WTC11 (cell line): ENCODE results near the gene AURKA. TPM values are rescaled to one million over a fixed set of nuclear protein-coding genes. Genes with fewer than 3 reads are reported as not detected.

Experiments
- ATAC-seq: fragments of 200-7000 bp; cut with Tn5 transposase; 2 replicates; pipeline ENCODE4 v1.10.0; 2021; ENCODE audit warnings: mild to moderate bottlenecking, moderate library complexity
- CTCF ChIA-PET: fragments of 300-600 bp; sonication (Branson Sonifier 250); formaldehyde crosslinking; loops from one replicate; lab custom pipeline; 2021; ENCODE audit warnings: antibody characterized with exemption; lab: Charles Lee
- POLR2A ChIA-PET: fragments of 350-600 bp; sonication (Branson Sonifier 250); formaldehyde crosslinking; loops from one replicate; lab custom pipeline; 2021; ENCODE audit warnings: antibody characterized with exemption; lab: Charles Lee
- DNase-seq: peaks from one replicate; pipeline ENCODE4 v3.0.0; 2021; ENCODE audit warnings: low spot score
- H3K27ac Mint-ChIP-seq: 2 replicates; pipeline ENCODE4 v1.8.0; 2021; ENCODE audit warnings: mixed read lengths
- H3K27me3 Mint-ChIP-seq: 2 replicates; pipeline ENCODE4 v1.8.0; 2021; ENCODE audit warnings: low read depth, mild to moderate bottlenecking, moderate library complexity, mixed read lengths
- H3K36me3 Mint-ChIP-seq: 2 replicates; pipeline ENCODE4 v1.8.0; 2021; ENCODE audit warnings: mixed read lengths
- H3K4me1 Mint-ChIP-seq: 2 replicates; pipeline ENCODE4 v1.8.0; 2022; ENCODE audit warnings: mixed read lengths
- H3K4me3 Mint-ChIP-seq: 2 replicates; pipeline ENCODE4 v1.8.0; 2021; ENCODE audit warnings: mild to moderate bottlenecking, moderate library complexity, mixed read lengths
- H3K9me3 Mint-ChIP-seq: 2 replicates; pipeline ENCODE4 v1.8.0; 2021; ENCODE audit warnings: mixed read lengths
- ETV6 ChIP-seq: sonication (generic); formaldehyde crosslinking; IDR thresholded peaks from 2 replicates; pipeline ENCODE4 v1.8.1; 2022; ENCODE audit warnings: mild to moderate bottlenecking, missing genetic modification reagents
- FOXK1 ChIP-seq: sonication (generic); formaldehyde crosslinking; IDR thresholded peaks from 2 replicates; pipeline ENCODE4 v1.8.0; 2022; ENCODE audit warnings: mild to moderate bottlenecking, moderate library complexity, missing genetic modification reagents
- JAZF1 ChIP-seq: fragments of 250-450 bp; sonication (Bioruptor Pico); IDR thresholded peaks from 2 replicates; pipeline ENCODE4 v1.9.0; 2021; ENCODE audit warnings: moderate library complexity, mild to moderate bottlenecking, inconsistent platforms
- JUN ChIP-seq: sonication (generic); formaldehyde crosslinking; IDR thresholded peaks from 2 replicates; pipeline ENCODE4 v1.8.0; 2023; ENCODE audit warnings: mild to moderate bottlenecking, missing genetic modification reagents
- RELA ChIP-seq: sonication (generic); formaldehyde crosslinking; IDR thresholded peaks from 2 replicates; pipeline ENCODE4 v1.8.1; 2022; ENCODE audit warnings: missing genetic modification reagents, mild to moderate bottlenecking, borderline replicate concordance
- TP53 ChIP-seq: sonication (generic); formaldehyde crosslinking; IDR thresholded peaks from 2 replicates; pipeline ENCODE4 v1.8.1; 2023; ENCODE audit warnings: mild to moderate bottlenecking, missing genetic modification reagents
- ZBTB21 ChIP-seq: sonication (generic); formaldehyde crosslinking; IDR thresholded peaks from 2 replicates; pipeline ENCODE4 v1.8.1; 2023; ENCODE audit warnings: mild to moderate bottlenecking, missing genetic modification reagents, borderline replicate concordance
- ZNF416 ChIP-seq: fragments of 250-450 bp; sonication (Bioruptor Pico); IDR thresholded peaks from 2 replicates; pipeline ENCODE4 v1.9.0; 2021; ENCODE audit warnings: mild to moderate bottlenecking, inconsistent platforms
- total RNA-seq: library from RNA; stranded (reverse); gene quantifications from 3 replicates; pipeline ENCODE4 v1.2.3, GENCODE V29; 2021
- TF ChIP-seq, protein P1 (sequence below): sonication (generic); formaldehyde crosslinking; IDR thresholded peaks from 2 replicates; pipeline ENCODE4 v1.8.1; 2023; ENCODE audit warnings: mild to moderate bottlenecking, missing genetic modification reagents, borderline replicate concordance
- TF ChIP-seq, protein P2 (sequence below): fragments of 200-600 bp; IDR thresholded peaks from 2 replicates; pipeline ENCODE4 v1.8.0; 2022; ENCODE audit warnings: antibody characterized with exemption
- TF ChIP-seq, protein P3 (sequence below): sonication (generic); formaldehyde crosslinking; IDR thresholded peaks from 2 replicates; pipeline ENCODE4 v1.8.1; 2022; ENCODE audit warnings: mild to moderate bottlenecking, missing genetic modification reagents, moderate library complexity, borderline replicate concordance
- TF ChIP-seq, protein P4 (sequence below): fragments of 250-450 bp; sonication (Bioruptor Pico); IDR thresholded peaks from 2 replicates; pipeline ENCODE4 v1.9.0; 2021; ENCODE audit warnings: moderate library complexity, mild to moderate bottlenecking, inconsistent platforms, borderline replicate concordance
- TF ChIP-seq, protein P5 (sequence below): sonication (generic); formaldehyde crosslinking; IDR thresholded peaks from 2 replicates; pipeline ENCODE4 v1.8.0; 2022; ENCODE audit warnings: missing genetic modification reagents
- TF ChIP-seq, protein P6 (sequence below): sonication (generic); formaldehyde crosslinking; IDR thresholded peaks from 2 replicates; pipeline ENCODE4 v1.8.0; 2022; ENCODE audit warnings: mild to moderate bottlenecking, missing genetic modification reagents
- TF ChIP-seq, protein P7 (sequence below): sonication (generic); formaldehyde crosslinking; IDR thresholded peaks from 2 replicates; pipeline ENCODE4 v1.8.0; 2022; ENCODE audit warnings: mild to moderate bottlenecking, missing genetic modification reagents
- TF ChIP-seq, protein P8 (sequence below): sonication (generic); formaldehyde crosslinking; conservative IDR thresholded peaks from 2 replicates; pipeline ENCODE4 v1.8.1; 2022; ENCODE audit warnings: mild to moderate bottlenecking, missing genetic modification reagents
- TF ChIP-seq, protein P9 (sequence below): sonication (generic); formaldehyde crosslinking; IDR thresholded peaks from 2 replicates; pipeline ENCODE4 v1.8.0; 2022; ENCODE audit warnings: mild to moderate bottlenecking, missing genetic modification reagents
- TF ChIP-seq, protein P10 (sequence below): fragments of 250-450 bp; sonication (Bioruptor Pico); conservative IDR thresholded peaks from 2 replicates; pipeline ENCODE4 v1.9.0; 2021; ENCODE audit warnings: mild to moderate bottlenecking

AURKA gene
- total RNA-seq, 1 experiment from 2014 or later = 103 TPM

DNA sequence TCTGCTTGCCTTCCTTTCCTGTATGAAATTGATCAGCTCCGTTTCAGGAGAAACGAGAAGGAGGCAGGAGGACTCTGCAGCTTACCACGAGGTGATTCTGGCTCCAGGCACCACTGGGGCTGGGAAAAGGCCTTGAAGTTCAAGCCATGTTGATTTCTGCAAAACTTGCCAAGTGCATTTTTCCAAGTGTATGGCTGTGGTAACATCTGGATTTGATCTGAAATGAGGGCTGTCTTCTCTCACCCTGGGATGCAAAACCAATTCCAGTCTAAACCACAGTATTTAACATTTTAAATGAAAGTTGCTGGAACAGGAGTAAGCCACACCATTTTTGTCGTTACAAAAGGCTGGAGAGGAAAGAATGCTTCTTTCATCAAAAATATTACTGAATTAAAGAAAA is 69.3 kb downstream of the AURKA start:
- TF ChIP-seq FOXK1 (no peak), ZNF416 (CRISPR knock-in tag) (no peak), TP53 (CRISPR knock-in tag) (no peak), JAZF1 (no peak), ZBTB21 (CRISPR knock-in tag) (no peak), ETV6 (CRISPR knock-in tag) (no peak), RELA (CRISPR knock-in tag) (no peak), JUN (CRISPR knock-in tag) (no peak)
- TF ChIP-seq, protein P1, sequence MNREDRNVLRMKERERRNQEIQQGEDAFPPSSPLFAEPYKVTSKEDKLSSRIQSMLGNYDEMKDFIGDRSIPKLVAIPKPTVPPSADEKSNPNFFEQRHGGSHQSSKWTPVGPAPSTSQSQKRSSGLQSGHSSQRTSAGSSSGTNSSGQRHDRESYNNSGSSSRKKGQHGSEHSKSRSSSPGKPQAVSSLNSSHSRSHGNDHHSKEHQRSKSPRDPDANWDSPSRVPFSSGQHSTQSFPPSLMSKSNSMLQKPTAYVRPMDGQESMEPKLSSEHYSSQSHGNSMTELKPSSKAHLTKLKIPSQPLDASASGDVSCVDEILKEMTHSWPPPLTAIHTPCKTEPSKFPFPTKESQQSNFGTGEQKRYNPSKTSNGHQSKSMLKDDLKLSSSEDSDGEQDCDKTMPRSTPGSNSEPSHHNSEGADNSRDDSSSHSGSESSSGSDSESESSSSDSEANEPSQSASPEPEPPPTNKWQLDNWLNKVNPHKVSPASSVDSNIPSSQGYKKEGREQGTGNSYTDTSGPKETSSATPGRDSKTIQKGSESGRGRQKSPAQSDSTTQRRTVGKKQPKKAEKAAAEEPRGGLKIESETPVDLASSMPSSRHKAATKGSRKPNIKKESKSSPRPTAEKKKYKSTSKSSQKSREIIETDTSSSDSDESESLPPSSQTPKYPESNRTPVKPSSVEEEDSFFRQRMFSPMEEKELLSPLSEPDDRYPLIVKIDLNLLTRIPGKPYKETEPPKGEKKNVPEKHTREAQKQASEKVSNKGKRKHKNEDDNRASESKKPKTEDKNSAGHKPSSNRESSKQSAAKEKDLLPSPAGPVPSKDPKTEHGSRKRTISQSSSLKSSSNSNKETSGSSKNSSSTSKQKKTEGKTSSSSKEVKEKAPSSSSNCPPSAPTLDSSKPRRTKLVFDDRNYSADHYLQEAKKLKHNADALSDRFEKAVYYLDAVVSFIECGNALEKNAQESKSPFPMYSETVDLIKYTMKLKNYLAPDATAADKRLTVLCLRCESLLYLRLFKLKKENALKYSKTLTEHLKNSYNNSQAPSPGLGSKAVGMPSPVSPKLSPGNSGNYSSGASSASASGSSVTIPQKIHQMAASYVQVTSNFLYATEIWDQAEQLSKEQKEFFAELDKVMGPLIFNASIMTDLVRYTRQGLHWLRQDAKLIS = no peak
- TF ChIP-seq, protein P2, sequence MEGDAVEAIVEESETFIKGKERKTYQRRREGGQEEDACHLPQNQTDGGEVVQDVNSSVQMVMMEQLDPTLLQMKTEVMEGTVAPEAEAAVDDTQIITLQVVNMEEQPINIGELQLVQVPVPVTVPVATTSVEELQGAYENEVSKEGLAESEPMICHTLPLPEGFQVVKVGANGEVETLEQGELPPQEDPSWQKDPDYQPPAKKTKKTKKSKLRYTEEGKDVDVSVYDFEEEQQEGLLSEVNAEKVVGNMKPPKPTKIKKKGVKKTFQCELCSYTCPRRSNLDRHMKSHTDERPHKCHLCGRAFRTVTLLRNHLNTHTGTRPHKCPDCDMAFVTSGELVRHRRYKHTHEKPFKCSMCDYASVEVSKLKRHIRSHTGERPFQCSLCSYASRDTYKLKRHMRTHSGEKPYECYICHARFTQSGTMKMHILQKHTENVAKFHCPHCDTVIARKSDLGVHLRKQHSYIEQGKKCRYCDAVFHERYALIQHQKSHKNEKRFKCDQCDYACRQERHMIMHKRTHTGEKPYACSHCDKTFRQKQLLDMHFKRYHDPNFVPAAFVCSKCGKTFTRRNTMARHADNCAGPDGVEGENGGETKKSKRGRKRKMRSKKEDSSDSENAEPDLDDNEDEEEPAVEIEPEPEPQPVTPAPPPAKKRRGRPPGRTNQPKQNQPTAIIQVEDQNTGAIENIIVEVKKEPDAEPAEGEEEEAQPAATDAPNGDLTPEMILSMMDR = no peak
- TF ChIP-seq, protein P3, sequence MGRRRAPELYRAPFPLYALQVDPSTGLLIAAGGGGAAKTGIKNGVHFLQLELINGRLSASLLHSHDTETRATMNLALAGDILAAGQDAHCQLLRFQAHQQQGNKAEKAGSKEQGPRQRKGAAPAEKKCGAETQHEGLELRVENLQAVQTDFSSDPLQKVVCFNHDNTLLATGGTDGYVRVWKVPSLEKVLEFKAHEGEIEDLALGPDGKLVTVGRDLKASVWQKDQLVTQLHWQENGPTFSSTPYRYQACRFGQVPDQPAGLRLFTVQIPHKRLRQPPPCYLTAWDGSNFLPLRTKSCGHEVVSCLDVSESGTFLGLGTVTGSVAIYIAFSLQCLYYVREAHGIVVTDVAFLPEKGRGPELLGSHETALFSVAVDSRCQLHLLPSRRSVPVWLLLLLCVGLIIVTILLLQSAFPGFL (CRISPR knock-in tag) = no peak
- TF ChIP-seq, protein P4, sequence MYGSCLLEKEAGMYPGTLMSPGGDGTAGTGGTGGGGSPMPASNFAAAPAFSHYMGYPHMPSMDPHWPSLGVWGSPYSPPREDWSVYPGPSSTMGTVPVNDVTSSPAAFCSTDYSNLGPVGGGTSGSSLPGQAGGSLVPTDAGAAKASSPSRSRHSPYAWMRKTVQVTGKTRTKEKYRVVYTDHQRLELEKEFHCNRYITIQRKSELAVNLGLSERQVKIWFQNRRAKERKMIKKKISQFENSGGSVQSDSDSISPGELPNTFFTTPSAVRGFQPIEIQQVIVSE (CRISPR knock-in tag) = no peak
- TF ChIP-seq, protein P5, sequence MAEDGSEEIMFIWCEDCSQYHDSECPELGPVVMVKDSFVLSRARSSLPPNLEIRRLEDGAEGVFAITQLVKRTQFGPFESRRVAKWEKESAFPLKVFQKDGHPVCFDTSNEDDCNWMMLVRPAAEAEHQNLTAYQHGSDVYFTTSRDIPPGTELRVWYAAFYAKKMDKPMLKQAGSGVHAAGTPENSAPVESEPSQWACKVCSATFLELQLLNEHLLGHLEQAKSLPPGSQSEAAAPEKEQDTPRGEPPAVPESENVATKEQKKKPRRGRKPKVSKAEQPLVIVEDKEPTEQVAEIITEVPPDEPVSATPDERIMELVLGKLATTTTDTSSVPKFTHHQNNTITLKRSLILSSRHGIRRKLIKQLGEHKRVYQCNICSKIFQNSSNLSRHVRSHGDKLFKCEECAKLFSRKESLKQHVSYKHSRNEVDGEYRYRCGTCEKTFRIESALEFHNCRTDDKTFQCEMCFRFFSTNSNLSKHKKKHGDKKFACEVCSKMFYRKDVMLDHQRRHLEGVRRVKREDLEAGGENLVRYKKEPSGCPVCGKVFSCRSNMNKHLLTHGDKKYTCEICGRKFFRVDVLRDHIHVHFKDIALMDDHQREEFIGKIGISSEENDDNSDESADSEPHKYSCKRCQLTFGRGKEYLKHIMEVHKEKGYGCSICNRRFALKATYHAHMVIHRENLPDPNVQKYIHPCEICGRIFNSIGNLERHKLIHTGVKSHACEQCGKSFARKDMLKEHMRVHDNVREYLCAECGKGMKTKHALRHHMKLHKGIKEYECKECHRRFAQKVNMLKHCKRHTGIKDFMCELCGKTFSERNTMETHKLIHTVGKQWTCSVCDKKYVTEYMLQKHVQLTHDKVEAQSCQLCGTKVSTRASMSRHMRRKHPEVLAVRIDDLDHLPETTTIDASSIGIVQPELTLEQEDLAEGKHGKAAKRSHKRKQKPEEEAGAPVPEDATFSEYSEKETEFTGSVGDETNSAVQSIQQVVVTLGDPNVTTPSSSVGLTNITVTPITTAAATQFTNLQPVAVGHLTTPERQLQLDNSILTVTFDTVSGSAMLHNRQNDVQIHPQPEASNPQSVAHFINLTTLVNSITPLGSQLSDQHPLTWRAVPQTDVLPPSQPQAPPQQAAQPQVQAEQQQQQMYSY = no peak
- TF ChIP-seq, protein P6, sequence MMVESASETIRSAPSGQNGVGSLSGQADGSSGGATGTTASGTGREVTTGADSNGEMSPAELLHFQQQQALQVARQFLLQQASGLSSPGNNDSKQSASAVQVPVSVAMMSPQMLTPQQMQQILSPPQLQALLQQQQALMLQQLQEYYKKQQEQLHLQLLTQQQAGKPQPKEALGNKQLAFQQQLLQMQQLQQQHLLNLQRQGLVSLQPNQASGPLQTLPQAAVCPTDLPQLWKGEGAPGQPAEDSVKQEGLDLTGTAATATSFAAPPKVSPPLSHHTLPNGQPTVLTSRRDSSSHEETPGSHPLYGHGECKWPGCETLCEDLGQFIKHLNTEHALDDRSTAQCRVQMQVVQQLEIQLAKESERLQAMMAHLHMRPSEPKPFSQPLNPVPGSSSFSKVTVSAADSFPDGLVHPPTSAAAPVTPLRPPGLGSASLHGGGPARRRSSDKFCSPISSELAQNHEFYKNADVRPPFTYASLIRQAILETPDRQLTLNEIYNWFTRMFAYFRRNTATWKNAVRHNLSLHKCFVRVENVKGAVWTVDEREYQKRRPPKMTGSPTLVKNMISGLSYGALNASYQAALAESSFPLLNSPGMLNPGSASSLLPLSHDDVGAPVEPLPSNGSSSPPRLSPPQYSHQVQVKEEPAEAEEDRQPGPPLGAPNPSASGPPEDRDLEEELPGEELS (CRISPR knock-in tag) = no peak
- TF ChIP-seq, protein P7, sequence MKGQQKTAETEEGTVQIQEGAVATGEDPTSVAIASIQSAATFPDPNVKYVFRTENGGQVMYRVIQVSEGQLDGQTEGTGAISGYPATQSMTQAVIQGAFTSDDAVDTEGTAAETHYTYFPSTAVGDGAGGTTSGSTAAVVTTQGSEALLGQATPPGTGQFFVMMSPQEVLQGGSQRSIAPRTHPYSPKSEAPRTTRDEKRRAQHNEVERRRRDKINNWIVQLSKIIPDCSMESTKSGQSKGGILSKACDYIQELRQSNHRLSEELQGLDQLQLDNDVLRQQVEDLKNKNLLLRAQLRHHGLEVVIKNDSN (CRISPR knock-in tag) = no peak
- TF ChIP-seq, protein P8, sequence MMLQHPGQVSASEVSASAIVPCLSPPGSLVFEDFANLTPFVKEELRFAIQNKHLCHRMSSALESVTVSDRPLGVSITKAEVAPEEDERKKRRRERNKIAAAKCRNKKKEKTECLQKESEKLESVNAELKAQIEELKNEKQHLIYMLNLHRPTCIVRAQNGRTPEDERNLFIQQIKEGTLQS (CRISPR knock-in tag) = no peak
- TF ChIP-seq, protein P9, sequence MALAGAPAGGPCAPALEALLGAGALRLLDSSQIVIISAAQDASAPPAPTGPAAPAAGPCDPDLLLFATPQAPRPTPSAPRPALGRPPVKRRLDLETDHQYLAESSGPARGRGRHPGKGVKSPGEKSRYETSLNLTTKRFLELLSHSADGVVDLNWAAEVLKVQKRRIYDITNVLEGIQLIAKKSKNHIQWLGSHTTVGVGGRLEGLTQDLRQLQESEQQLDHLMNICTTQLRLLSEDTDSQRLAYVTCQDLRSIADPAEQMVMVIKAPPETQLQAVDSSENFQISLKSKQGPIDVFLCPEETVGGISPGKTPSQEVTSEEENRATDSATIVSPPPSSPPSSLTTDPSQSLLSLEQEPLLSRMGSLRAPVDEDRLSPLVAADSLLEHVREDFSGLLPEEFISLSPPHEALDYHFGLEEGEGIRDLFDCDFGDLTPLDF (CRISPR knock-in tag) = no peak
- TF ChIP-seq, protein P10, sequence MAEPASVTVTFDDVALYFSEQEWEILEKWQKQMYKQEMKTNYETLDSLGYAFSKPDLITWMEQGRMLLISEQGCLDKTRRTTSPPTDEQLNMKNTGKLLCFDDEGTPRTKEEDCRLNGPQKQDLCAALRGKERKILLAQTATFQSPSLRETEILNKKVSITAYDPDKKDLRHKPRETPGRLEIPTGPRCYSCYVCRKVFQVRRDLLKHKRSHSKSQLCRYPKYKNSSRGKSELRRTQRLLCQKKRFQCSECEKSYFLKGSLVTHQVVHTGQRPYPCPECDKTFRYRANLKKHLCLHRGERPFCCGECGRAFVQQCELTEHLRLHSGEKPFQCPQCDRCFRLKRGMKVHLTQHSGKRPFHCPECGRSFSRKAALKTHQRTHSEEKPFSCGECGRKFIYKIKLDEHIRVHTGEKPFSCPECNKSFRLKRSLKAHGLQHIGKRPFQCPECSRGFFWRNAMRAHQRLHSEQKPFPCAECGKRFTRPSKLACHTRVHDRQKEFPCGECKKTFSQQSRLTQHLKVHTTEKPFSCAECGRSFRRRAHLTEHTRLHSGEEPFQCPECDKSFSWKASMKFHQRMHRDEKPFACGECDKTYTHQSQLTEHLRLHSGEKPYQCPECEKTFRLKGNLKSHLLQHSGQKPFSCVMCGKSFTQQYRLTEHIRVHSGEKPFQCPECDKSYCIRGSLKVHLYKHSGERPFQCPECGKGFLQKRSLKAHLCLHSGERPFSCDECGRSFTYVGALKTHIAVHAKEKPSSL = no peak
- ChIA-PET CTCF (no interaction called here), POLR2A (no interaction called here)
- Mint-ChIP-seq H3K36me3 (peaks cover 79% of the 10 kb centered on the region), H3K27ac (no peak overlapping the region), H3K27me3 (peaks cover 9% of the 10 kb centered on the region; the same call in 1 of the 2 replicates), H3K4me3 (no peak overlapping the region), H3K9me3 (peaks cover 91% of the 10 kb centered on the region), H3K4me1 (no peaks in the 10 kb centered on the region)
- DNase-seq (no peak), ATAC-seq (no peak)
